ENCODE measurements around the gene ADORA2A. TPM values are rescaled to one million over a fixed set of nuclear protein-coding genes. Genes with fewer than 3 reads are reported as not detected.

The ADORA2A gene
- total and polyA plus RNA-seq, 8 donors, result 0.58 to 7.1 (median 1.6) TPM; not detected in 1

GRCh38 chr22:24406322-24407277, 20.8 kb upstream of the ADORA2A start:
- Histone ChIP-seq H3K4me3 (no peak overlapping the region), H3K4me1 (peaks cover 17 to 56% (median 35%) of the 10 kb centered on the region in 4 donors), H3K9me3 (no peaks in the 10 kb centered on the region), H3K36me3 (peaks cover 0 to 28% (median 24%) of the 10 kb centered on the region in 4 donors), H3K27ac (peak overlapping the region in 2 of 5 donors; percentile 3 to 10), H3K27me3 (no peaks in the 10 kb centered on the region)
- WGBS, 5 donors, result 77 to 81% (median 78%) methylated on average over 19 of the region's 19 CpGs
- intact Hi-C loops (cut with DNase I; ENCODE audit: low total_unique reads), result no loop called here
- DNase-seq, result peak in 1 of 2 donors; percentile 23
- TF ChIP-seq POLR2A (IDR thresholded peaks at IDR 0.05), result no peak
- TF ChIP-seq POLR2AphosphoS5 (IDR thresholded peaks at IDR 0.05), result no peak
- TF ChIP-seq, protein P1, sequence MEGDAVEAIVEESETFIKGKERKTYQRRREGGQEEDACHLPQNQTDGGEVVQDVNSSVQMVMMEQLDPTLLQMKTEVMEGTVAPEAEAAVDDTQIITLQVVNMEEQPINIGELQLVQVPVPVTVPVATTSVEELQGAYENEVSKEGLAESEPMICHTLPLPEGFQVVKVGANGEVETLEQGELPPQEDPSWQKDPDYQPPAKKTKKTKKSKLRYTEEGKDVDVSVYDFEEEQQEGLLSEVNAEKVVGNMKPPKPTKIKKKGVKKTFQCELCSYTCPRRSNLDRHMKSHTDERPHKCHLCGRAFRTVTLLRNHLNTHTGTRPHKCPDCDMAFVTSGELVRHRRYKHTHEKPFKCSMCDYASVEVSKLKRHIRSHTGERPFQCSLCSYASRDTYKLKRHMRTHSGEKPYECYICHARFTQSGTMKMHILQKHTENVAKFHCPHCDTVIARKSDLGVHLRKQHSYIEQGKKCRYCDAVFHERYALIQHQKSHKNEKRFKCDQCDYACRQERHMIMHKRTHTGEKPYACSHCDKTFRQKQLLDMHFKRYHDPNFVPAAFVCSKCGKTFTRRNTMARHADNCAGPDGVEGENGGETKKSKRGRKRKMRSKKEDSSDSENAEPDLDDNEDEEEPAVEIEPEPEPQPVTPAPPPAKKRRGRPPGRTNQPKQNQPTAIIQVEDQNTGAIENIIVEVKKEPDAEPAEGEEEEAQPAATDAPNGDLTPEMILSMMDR (IDR thresholded peaks at IDR 0.05), result no peak
- TF ChIP-seq EP300 (IDR thresholded peaks at IDR 0.05), result no peak

GRCh38 chr22:24407278-24407665, 20.1 kb upstream of the ADORA2A start:
- Histone ChIP-seq H3K4me1 (peaks cover 13 to 49% (median 29%) of the 10 kb centered on the region in 4 donors), H3K36me3 (peaks cover 4 to 35% (median 31%) of the 10 kb centered on the region in 4 donors), H3K4me3 (no peak overlapping the region), H3K9me3 (no peaks in the 10 kb centered on the region), H3K27me3 (no peaks in the 10 kb centered on the region), H3K27ac (peak overlapping the region in 2 of 5 donors; percentile 3 to 10)
- peak in 1 of 2 donors; percentile 65 for DNase-seq
- no peak for TF ChIP-seq EP300 (IDR thresholded peaks at IDR 0.05)
- TF ChIP-seq POLR2A (IDR thresholded peaks at IDR 0.05), result no peak
- TF ChIP-seq, protein P1 (IDR thresholded peaks at IDR 0.05), result no peak
- 37 to 58% (median 54%) methylated on average over 13 to 15 of the region's 15 CpGs for WGBS, 5 donors
- intact Hi-C loops (cut with DNase I; ENCODE audit: low total_unique reads), result no loop called here

DNA sequence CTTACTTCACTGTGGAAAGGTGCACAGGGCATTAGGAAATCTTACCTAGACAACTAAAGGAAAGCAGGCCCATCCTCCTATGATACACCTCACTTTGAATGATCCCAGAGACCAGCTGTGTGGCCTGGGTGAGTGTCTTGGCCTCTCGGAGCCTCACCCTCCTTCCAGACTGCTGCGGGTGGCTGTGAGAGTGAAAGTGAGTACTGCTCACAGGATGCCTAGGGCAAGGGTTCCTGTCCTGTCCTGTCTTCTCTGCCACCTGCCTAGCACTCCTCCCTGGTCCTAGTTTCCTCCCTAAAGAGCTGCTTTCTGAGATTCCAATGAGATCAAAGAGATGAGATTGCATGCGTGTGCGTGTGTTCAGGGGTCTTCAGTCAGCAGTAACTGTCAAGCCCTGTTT, 19.5 kb upstream of the ADORA2A start:
- Histone ChIP-seq H3K4me1 (peaks cover 7 to 43% (median 23%) of the 10 kb centered on the region in 4 donors), H3K36me3 (peaks cover 5 to 41% (median 37%) of the 10 kb centered on the region in 4 donors), H3K4me3 (no peak overlapping the region), H3K27ac (peak overlapping the region in 1 of 5 donors; percentile 3), H3K9me3 (no peaks in the 10 kb centered on the region), H3K27me3 (no peaks in the 10 kb centered on the region)
- intact Hi-C loops (cut with DNase I; ENCODE audit: low total_unique reads), result no loop called here
- peak in 1 of 2 donors; percentile 1 for DNase-seq
- TF ChIP-seq, protein P1 (IDR thresholded peaks at IDR 0.05), result no peak
- TF ChIP-seq POLR2AphosphoS5 (IDR thresholded peaks at IDR 0.05) (no peak), EP300 (IDR thresholded peaks at IDR 0.05) (no peak), POLR2A (IDR thresholded peaks at IDR 0.05) (no peak)
- 85 to 96% (median 93%) methylated on average over 4 of the region's 4 CpGs for WGBS, 5 donors

DNA sequence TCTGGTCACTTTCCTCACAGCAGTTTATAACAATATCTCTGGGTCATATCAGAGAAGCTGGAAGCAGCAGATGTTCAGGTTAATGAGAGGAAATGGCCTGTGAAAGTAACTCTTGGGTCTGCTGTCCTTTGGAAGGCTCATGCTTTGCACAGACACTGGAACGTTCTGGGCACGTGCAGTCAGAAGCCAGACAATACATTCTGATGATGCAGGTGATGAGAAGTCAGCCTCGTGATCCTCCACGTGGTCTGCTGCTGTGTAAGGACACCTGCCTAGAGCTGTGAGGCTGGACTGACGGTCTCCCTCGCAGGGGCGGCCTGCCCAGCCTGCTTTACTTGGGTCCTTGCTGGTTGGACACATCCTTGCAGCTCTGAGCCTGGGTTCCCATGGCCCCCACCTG, 18.8 kb upstream of the ADORA2A start:
- Histone ChIP-seq H3K4me3 (no peak overlapping the region), H3K4me1 (peaks cover 0 to 36% (median 16%) of the 10 kb centered on the region in 4 donors), H3K36me3 (peaks cover 10 to 48% (median 44%) of the 10 kb centered on the region in 4 donors), H3K27me3 (no peaks in the 10 kb centered on the region), H3K9me3 (no peaks in the 10 kb centered on the region), H3K27ac (no peak overlapping the region)
- 66 to 87% (median 76%) methylated on average over 7 of the region's 7 CpGs for WGBS, 5 donors
- intact Hi-C loops (cut with DNase I; ENCODE audit: low total_unique reads), result no loop called here
- DNase-seq, result peak in 1 of 2 donors; percentile 35
- TF ChIP-seq, protein P1 (IDR thresholded peaks at IDR 0.05), result no peak
- no peak for TF ChIP-seq POLR2AphosphoS5 (IDR thresholded peaks at IDR 0.05)

All from stomach (tissue), 9 donors.